NOMO-1 (cell line): ENCODE measurements around the gene GDPD2.
A peak's percentile ranks its signal among the peaks of the same experiment; 100 is the strongest.

Experiments
- DNase-seq, 2 experiments: peaks; one replicate each; lab custom pipeline; 2025; ENCODE audit not compliant: unreplicated experiment in 2 of 2; lab: John Stamatoyannopoulos, UW

Gene GDPD2

GRCh38 chrX:70436343-70436742, 13.2 kb downstream of the GDPD2 start:
- DNase-seq = no peak

- DNase-seq = peak in 1 of 2 experiments; percentile 22
Measured at GRCh38 chrX:70437011-70437410, 13.9 kb downstream of the GDPD2 start.

GRCh38 chrX:70437921-70438665, 15.0 kb downstream of the GDPD2 start:
- no peak for DNase-seq

- DNase-seq = peak in 1 of 2 experiments; percentile 25
Measured at GRCh38 chrX:70439016-70439415, 15.9 kb downstream of the GDPD2 start.

- no peak for DNase-seq
Measured at GRCh38 chrX:70442224-70442623, 19.1 kb downstream of the GDPD2 start.

- DNase-seq = no peak
Measured at GRCh38 chrX:70444326-70444945, 21.3 kb downstream of the GDPD2 start, which contains the start of gene DLG3. Gene DLG3 (plus strand): TSS chrX:70444835. CDS start chrX:70445202, 367 bp downstream.

GRCh38 chrX:70444946-70445656, 22.0 kb downstream of the GDPD2 start:
- no peak for DNase-seq

- DNase-seq = no peak
Measured at GRCh38 chrX:70445951-70446350, 22.8 kb downstream of the GDPD2 start.

GRCh38 chrX:70446380-70447350, 23.6 kb downstream of the GDPD2 start:
- no peak for DNase-seq

- no peak for DNase-seq
Measured at GRCh38 chrX:70449457-70449966, 26.4 kb downstream of the GDPD2 start.

- DNase-seq = peak in 1 of 2 experiments; percentile 12
Measured at GRCh38 chrX:70452143-70452733, 29.1 kb downstream of the GDPD2 start.

- DNase-seq = no peak
Measured at GRCh38 chrX:70453024-70453618, 30.0 kb downstream of the GDPD2 start.

- peak; percentile 27 to 38 for DNase-seq
Measured at GRCh38 chrX:70454441-70455365, 31.6 kb downstream of the GDPD2 start.

- no peak for DNase-seq
Measured at GRCh38 chrX:70455366-70456202, 32.5 kb downstream of the GDPD2 start.

- DNase-seq = no peak
Measured at GRCh38 chrX:70456256-70456655, 33.1 kb downstream of the GDPD2 start.

- no peak for DNase-seq
Measured at GRCh38 chrX:70461026-70461425, 37.9 kb downstream of the GDPD2 start.

GRCh38 chrX:70464051-70464450, 40.9 kb downstream of the GDPD2 start:
- DNase-seq = no peak

- DNase-seq = no peak
Measured at GRCh38 chrX:70466968-70467367, 43.9 kb downstream of the GDPD2 start.
